Measurements from ENCODE around the gene MOSPD3. TPM values are rescaled to one million over a fixed set of nuclear protein-coding genes. Genes with fewer than 3 reads are reported as not detected.

MOSPD3 gene
- total RNA-seq, 4 donors from 2014 or later = 6.6 to 16.8 (median 12.0) TPM

DNA sequence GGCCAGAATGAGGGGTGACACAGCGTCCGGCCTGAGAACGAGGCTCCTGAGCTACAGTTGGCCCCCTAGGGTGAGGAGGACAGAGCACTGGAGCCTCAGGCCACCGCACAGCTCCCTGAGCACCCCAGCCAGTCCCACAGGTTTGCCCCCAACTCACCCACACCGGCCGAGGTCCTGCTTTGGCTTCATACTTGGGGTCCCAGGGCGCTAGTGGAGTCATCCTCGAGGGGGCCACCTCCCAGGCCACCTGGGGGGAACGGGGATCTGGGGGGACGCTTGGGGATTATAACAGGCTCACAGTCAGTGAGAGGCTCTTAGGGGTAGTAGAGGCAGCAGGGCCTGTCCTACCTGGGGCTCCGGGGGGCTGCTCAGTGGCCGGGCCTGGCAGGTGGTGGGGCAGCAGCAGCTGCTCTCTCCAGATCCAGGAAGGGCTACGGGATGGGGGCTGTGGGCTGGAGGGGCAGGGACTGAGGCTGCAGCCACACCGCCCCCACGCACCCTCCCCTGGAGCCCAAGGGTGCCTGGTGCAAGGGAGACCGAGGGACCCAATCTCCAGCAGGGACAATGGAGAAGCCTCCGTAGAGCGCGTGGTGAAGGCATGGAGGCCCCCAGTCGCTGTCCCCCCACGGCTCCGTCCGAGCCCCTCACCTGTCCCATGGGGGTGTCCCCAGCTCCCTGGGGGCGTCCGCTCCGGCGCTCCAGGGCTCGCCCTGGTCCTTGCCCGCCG, 39.2 kb upstream of the MOSPD3 start:
- H3K4me3 ChIP-seq = no peak overlapping the region
- DNase-seq (ENCODE audit: extremely low spot score) = no peak
- no peaks in the 10 kb centered on the region for H3K9me3 ChIP-seq
- H3K36me3 ChIP-seq = peaks cover 34 to 55% (median 47%) of the 10 kb centered on the region in 4 donors
- peaks cover 13 to 29% (median 21%) of the 10 kb centered on the region in 4 donors for H3K4me1 ChIP-seq
- TF ChIP-seq, protein P1, sequence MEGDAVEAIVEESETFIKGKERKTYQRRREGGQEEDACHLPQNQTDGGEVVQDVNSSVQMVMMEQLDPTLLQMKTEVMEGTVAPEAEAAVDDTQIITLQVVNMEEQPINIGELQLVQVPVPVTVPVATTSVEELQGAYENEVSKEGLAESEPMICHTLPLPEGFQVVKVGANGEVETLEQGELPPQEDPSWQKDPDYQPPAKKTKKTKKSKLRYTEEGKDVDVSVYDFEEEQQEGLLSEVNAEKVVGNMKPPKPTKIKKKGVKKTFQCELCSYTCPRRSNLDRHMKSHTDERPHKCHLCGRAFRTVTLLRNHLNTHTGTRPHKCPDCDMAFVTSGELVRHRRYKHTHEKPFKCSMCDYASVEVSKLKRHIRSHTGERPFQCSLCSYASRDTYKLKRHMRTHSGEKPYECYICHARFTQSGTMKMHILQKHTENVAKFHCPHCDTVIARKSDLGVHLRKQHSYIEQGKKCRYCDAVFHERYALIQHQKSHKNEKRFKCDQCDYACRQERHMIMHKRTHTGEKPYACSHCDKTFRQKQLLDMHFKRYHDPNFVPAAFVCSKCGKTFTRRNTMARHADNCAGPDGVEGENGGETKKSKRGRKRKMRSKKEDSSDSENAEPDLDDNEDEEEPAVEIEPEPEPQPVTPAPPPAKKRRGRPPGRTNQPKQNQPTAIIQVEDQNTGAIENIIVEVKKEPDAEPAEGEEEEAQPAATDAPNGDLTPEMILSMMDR (IDR thresholded peaks at IDR 0.05) = no peak
- no peak for TF ChIP-seq POLR2AphosphoS5 (IDR thresholded peaks at IDR 0.05)
- no peak for TF ChIP-seq POLR2A (IDR thresholded peaks at IDR 0.05; ENCODE audit: low read depth)
- no peak for TF ChIP-seq EP300 (IDR thresholded peaks at IDR 0.05)
- peaks cover 0 to 62% (median 1%) of the 10 kb centered on the region in 4 donors for H3K27me3 ChIP-seq
- intact Hi-C loops (cut with DNase I) = no loop called here
- no peak overlapping the region for H3K27ac ChIP-seq (replicated peaks in 1 of 4)
- 91% methylated on average over 11 of the region's 30 CpGs for WGBS

DNA sequence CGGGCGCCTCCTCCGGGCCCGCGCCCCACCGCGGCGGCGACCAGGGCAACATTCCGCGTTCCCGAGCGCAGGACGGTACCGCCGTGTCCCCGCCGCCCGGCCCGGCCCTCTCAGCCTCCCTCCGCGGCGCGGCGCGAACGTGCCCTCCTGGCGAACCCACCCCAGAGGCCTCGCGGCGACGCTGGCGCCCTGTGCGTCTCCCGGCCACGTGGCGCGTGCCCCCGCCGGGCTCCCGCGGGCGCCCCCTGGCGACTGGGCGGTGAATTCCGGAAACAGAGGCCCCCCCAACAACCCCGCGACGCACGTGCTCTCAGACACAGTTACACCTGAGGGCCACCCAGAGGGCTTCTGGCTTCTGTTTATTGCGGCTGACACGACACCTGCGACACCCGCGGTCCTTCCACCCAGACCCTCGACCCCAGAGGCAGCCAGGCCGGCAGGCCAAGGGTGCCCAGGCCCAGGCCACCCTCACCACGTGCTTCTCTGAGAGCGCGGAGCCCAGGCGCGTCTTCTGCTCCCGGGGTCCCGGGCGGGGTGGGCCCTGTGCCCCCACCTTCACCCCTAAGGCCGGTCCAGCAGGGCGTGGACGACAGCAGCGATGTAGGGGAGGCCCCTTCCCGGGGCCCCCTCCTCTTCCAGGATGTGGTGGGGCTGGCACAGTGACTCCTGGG, 38.5 kb upstream of the MOSPD3 start, which contains the start of gene SAP25:
Gene SAP25, minus strand, starts transcription at position 210 of the 671 bp plus-strand sequence. Its CDS starts 158 bp downstream, at position 52.
- no peak for DNase-seq (ENCODE audit: extremely low spot score)
- TF ChIP-seq POLR2A (IDR thresholded peaks at IDR 0.05; ENCODE audit: low read depth) = no peak
- no peak for TF ChIP-seq EP300 (IDR thresholded peaks at IDR 0.05)
- TF ChIP-seq, protein P1 (IDR thresholded peaks at IDR 0.05) = peak in 1 of 3 experiments; percentile 19
- TF ChIP-seq POLR2AphosphoS5 (IDR thresholded peaks at IDR 0.05) = no peak
- WGBS = 97% methylated on average over 7 of the region's 70 CpGs
- Histone ChIP-seq H3K4me3 (no peak within 1 kb of the TSS), H3K9me3 (no peaks in the 10 kb centered on the region), H3K27ac (replicated peaks in 1 of 4) (no peak within 1 kb of the TSS), H3K4me1 (peaks cover 13 to 24% (median 21%) of the 10 kb centered on the region in 4 donors), H3K27me3 (peaks cover 0 to 62% (median 1%) of the 10 kb centered on the region in 4 donors), H3K36me3 (peaks cover 42 to 62% (median 54%) of the 10 kb centered on the region in 4 donors)
- intact Hi-C loops (cut with DNase I) = no loop called here

DNA sequence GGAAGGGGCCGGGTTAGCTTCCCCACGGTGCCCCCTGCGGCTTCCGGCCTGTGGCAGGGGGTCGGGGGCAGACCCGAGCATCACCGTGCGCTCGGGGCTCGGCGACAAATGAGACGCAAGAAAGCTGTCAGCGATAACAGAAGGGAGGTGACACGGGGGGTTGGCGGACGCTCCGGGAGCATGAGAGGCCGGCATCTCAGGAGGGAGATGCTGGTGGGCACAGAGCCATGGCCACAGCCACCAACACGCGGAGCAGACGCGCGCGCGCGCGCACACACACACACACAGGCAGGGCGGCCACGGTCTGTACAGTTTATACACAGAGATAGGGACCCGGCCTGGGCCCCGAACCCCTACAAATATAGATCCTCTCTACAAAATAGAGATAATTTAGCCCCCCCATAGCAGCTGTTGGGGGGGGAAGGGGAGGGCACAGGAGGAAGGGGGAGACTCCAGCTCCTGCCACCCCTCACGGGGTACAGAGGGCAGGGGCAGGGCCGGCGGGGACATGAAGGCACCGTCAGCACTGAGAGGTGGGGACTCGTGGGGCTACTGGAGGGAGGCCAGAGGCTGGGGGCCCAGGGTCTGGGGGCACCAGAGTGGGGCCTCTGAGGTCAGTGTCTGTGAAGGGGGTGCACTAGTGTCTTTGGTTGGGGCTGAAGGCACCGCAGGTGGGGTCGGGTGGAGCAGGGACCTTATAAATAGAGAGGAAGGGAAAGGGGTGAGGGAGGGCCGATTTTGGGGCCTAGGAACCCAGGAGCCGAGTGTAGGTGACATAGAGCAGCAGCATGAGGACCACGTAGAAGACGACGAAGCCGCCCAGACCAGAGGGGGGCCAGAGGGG, 37.8 kb upstream of the MOSPD3 start:
- TF ChIP-seq POLR2AphosphoS5 (IDR thresholded peaks at IDR 0.05) (no peak), EP300 (IDR thresholded peaks at IDR 0.05) (no peak), POLR2A (IDR thresholded peaks at IDR 0.05; ENCODE audit: low read depth) (no peak)
- TF ChIP-seq, protein P1 (IDR thresholded peaks at IDR 0.05) = no peak
- peaks cover 10 to 17% (median 16%) of the 10 kb centered on the region in 4 donors for H3K4me1 ChIP-seq
- no peaks in the 10 kb centered on the region for H3K9me3 ChIP-seq
- 86% methylated on average over 44 of the region's 44 CpGs for WGBS
- peaks cover 0 to 62% (median 1%) of the 10 kb centered on the region in 4 donors for H3K27me3 ChIP-seq
- peaks cover 46 to 70% (median 62%) of the 10 kb centered on the region in 4 donors for H3K36me3 ChIP-seq
- intact Hi-C loops (cut with DNase I) = no loop called here
- DNase-seq (ENCODE audit: extremely low spot score) = no peak
- no peak overlapping the region for H3K27ac ChIP-seq (replicated peaks in 1 of 4)
- no peak overlapping the region for H3K4me3 ChIP-seq

DNA sequence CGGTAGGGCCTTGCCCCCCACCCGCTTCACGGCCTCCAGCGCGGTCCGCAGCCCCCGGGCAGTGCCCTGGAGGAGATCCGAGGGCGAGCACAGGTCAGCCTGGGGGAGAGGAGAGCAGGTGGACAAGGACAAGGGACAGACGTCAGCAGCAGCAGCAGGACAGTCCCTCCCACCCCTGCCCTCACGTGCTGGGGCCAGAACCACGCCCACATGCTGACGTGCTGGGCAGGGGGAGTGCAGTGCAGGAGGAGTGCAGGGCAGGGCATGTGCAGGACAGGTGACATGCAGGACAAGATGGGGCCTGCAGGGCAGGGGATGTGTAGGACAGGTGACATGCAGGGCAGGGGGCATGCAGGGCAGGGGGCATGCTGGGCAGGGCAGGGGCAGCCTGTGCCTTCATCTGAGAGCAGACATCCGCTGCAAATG, 37.1 kb upstream of the MOSPD3 start:
- peaks cover 51 to 76% (median 68%) of the 10 kb centered on the region in 4 donors for H3K36me3 ChIP-seq

More for the DNA sequence above, 37.1 kb upstream of the MOSPD3 start:
- no peak for TF ChIP-seq POLR2AphosphoS5 (IDR thresholded peaks at IDR 0.05)
- no peak for TF ChIP-seq EP300 (IDR thresholded peaks at IDR 0.05)
- TF ChIP-seq, protein P1 (IDR thresholded peaks at IDR 0.05) = no peak
- no peak for TF ChIP-seq POLR2A (IDR thresholded peaks at IDR 0.05; ENCODE audit: low read depth)
- DNase-seq (ENCODE audit: extremely low spot score) = no peak
- H3K9me3 ChIP-seq = no peaks in the 10 kb centered on the region
- WGBS = 88% methylated on average over 14 of the region's 14 CpGs
- peaks cover 0 to 58% (median under 1%) of the 10 kb centered on the region in 4 donors for H3K27me3 ChIP-seq
- H3K4me1 ChIP-seq = peaks cover 3 to 11% (median 10%) of the 10 kb centered on the region in 4 donors
- intact Hi-C loops (cut with DNase I) = no loop called here
- no peak overlapping the region for H3K27ac ChIP-seq (replicated peaks in 1 of 4)
- no peak overlapping the region for H3K4me3 ChIP-seq

All from esophagus muscularis mucosa (tissue), 4 donors.